GM20000 (cell line): ENCODE data around the gene DNAJB14.

Source experiments
- DNase-seq: peaks from one replicate; pipeline ENCODE4 v3.0.0; 2012; ENCODE audit warnings: low spot score
- CTCF ChIP-seq: IDR thresholded peaks from 2 replicates; pipeline ENCODE4 v1.5.1; 2012; ENCODE audit warnings: mild to moderate bottlenecking, control low read depth; ENCODE audit errors: extremely low read depth, missing control alignments

The DNAJB14 gene

GRCh38 chr4:99894998-99895397, 51.4 kb downstream of the DNAJB14 start:
- DNase-seq: no peak
- no peak for TF ChIP-seq CTCF

DNA sequence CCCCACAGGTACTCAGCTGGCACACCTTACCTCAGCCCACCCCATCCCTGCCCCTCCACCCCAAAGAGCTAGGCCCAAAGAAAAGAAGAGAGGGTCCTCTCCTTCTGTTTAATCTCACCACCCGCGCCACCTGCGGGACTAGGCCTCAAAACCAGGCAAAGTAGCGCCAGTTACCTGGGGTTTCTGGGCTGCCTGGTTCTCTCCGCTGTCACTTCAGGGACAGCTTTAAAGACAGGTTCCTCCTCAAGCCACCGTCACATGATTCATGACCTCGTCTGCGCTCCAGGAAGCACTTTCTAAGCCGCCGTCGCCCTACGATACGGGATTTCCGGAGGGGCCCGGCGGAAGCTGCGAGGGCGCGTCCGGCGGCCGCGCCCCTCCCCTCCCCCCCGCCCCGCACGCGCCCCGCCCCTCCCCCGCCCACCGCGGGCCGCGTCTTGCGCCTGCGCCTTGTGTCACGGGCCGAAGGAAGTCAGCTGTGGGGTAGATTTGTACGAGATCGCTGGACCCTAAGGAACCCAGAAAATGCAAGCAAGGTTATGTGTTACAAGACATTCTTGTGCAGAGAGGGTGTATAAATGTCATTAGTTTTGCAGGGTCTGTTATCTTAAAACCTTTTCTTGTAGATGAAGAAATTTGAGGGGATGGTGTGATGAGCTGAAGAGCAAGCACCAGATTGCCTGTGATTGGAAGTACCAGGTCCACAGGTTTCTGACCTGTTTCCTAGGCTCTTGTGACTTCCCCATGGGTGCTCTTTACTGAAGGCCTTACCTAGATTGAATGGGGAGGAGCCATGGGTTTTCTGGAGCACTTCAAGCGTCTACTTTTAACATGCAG, 52.0 kb downstream of the DNAJB14 start, which contains the start of gene LAMTOR3:
Gene LAMTOR3, minus strand, starts transcription at position 267 of the 837 bp plus-strand sequence. CDS start 464 bp downstream, outside the sequence.
- DNase-seq: peak; percentile 93
- no peak for TF ChIP-seq CTCF

DNA sequence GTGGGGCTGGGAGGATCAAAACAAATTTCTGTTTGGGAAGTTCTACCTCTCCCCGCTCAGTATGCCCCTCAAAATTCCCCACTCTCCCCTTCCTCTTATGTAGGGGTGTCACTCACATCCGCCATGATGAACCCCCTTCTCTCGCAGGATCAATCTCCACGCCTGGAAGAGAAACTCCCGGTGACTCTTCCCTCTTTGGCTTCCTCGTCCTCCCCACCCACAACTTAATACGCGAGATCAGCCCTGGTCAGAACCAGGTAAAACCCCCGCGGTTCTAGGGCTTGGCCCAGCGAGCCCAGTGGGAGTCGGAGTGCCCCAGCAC, 52.6 kb downstream of the DNAJB14 start:
- no peak for TF ChIP-seq CTCF
- no peak for DNase-seq

GRCh38 chr4:99893029-99893428, 53.4 kb downstream of the DNAJB14 start:
- no peak for TF ChIP-seq CTCF

GRCh38 chr4:99891351-99891750, 55.1 kb downstream of the DNAJB14 start:
- TF ChIP-seq CTCF: no peak

More at GRCh38 chr4:99893029-99893428, 53.4 kb downstream of the DNAJB14 start:
- DNase-seq: no peak

GRCh38 chr4:99887837-99888236, 58.6 kb downstream of the DNAJB14 start:
- DNase-seq: no peak
- no peak for TF ChIP-seq CTCF

More at GRCh38 chr4:99891351-99891750, 55.1 kb downstream of the DNAJB14 start:
- DNase-seq: no peak

GRCh38 chr4:99886146-99886545, 60.3 kb downstream of the DNAJB14 start:
- TF ChIP-seq CTCF: no peak
- DNase-seq: no peak
